ENCODE results near the gene CLDN19.

GRCh38 chr1:42737986-42738677, 1.9 kb downstream of the CLDN19 start:
- TF ChIP-seq CTCF (IDR thresholded peaks at IDR 0.05; ENCODE audit: low read depth, low read length) = no peak
- TF ChIP-seq EZH2phosphoT487 (IDR thresholded peaks at IDR 0.05; ENCODE audit: low read depth) = no peak

Data from OCI-LY3 (cell line).